GM18502 (cell line): Measurements from ENCODE around the gene PPP1R26.

Source experiments
- ATAC-seq: cut with Tn5 transposase; IDR thresholded peaks from one replicate; pipeline ENCODE4 v1.9.1; 2021; ENCODE audit warnings: mild to moderate bottlenecking; ENCODE audit not compliant: unreplicated experiment, poor library complexity

Gene PPP1R26

DNA sequence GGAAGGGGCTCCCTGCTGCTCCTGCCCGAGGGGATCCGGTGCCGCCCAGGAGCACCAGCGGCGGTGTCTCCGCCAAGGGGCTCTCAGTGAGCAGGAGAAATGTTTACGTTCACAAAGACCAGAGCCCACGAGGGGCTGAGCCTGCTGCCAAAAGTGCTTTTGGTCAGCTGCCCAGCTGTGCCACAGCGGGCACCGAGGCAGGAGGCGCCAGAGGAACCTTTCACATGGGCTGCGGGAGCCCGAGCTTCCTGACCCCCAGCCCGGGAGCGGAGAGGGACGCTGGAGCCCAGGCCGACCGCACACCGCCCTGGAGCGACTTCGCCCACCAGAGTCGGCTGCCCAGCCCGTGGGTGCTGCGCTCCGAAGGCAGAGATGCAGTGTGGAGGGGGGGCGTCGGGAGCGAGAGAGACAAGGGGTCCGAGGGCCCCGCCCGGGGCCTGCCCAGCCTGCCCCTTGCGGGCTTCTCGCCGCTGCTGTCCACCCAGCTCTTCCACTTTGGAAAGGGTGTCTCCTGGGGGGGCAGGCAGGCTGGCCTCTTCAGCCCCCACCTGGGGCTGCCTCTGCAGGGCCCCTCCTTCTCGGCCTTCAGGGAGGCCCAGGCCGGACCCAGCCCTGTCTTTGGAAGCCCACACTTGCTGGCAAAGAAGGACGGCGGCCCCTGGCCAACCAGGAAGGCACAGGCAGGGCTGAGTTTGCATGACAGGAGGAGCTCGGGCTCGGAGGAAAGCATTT is 7.9 kb downstream of the PPP1R26 start:
- no peak for ATAC-seq

DNA sequence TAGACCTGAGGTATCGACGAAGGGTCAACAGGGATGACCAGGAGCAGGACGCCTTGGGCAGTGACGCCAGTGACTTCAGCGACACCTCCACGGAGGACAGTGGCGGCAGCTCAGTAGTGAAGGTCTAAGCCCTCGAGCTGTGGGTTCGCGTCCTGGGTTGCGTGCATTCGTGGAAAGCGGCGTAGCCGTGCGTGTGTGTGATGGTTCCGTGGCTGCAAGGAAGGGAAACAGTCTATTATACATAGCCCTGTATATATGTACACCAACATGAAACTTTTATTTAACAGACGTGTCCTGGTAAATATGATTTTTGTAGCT is 8.4 kb downstream of the PPP1R26 start:
- ATAC-seq = no peak

DNA sequence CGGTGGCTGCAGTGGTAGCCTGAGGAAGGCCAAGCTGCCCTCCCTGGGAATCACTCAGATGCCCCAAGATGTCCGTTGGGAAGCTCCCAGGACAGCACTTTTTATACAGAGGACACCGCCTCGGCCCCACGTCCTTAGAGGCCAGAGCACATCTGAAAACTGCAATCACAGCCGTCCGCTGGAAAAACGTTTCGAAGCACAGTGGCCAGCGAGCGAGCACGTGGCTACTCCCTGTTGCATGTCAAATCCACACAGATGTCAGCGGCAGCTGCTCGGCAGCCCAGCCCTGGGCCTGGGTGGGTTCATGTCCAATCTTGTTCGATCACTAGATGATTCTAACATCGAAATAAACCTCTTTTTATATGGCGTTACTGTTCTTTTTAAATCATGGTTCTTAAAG is 8.9 kb downstream of the PPP1R26 start:
- no peak for ATAC-seq

DNA sequence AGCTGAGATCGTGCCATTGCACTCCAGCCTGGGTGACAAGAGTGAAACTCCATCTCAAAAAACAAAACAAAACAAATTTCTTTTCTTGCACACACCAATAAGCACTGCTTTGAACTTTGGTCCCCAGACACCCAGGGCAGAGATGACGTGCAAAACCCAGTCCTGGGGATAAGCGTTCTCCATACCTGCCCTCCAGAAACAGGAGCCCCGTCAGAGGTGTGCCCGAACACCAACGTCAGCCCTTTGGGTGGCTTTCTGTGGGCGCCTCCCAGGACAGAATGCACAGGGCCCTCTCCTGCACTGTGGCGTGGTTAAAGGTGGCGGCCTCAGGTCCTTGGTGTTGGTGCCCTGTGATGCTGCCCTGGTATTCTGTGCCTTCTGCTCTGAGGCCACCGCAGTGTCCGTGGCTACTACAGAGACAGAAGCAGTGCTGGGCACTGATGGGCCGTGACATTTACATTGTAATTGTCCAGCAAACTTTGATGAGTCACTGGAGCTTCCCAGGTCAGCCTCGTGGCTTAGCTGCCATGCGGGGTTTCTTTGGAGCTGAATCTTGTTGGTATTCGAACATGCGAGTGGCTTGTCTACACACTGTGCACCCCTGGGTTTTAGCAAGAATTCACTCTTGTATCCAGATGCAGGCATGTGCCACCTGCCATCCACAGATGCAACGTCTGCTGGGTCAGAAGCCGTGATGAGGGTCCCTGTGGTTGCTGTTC is 9.8 kb downstream of the PPP1R26 start:
- no peak for ATAC-seq

DNA sequence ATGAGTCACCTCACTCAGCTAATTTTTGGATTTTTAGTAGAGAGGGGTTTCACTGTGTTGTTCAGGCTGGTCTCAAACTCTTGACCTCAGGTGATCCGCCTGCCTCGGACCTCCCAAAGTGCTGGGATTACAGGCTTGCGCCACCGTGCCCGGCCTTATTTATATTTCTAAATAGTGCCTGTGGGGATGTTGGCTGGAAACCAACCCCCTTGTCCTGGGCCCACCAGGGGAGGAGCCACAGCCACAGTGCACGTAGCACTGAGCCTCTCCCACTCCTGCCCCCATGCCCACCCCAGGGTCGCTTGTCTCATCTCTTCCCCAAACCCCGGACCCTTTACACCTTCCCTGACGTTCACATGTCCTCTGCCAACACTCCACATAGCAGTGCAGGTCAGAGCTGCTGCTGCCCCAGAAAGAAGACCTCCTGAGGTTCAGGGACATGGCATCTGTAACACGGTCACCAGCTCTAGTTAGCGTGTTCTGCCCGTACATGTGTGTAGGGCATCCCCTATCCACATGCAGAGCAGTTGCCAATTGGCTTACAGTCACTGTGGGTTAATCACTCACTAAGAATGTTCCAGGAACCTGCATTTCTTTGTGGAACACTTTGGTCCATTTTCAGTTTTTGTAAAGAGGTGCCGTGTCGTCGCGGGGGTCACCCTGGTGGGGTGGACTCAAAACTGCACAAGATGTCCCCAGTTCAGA is 10.7 kb downstream of the PPP1R26 start:
- ATAC-seq = no peak

DNA sequence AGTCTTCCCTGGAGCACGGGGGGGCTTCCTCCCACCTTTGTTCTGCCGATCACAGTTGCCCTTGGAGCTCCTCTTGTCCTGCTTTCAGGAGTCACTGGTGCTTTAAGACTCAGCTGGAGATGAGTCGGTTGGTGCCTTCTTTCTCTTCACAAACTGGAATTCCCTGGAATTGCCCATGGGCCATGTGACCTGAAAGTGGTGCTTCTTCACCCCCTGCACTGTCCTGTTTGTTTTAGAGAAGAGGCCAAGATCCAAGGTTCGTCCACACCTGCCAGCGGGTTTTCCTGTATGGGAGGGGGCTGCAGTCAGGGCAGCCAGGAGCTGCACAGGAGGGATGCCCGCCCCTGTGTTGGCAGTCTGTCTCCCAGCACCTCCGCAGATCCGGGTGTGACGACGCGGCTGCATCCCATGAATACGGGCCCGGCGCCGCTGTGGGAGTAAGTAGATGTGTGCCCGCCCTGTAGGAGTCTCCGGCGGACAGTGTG is 11.4 kb downstream of the PPP1R26 start:
- ATAC-seq = no peak

DNA sequence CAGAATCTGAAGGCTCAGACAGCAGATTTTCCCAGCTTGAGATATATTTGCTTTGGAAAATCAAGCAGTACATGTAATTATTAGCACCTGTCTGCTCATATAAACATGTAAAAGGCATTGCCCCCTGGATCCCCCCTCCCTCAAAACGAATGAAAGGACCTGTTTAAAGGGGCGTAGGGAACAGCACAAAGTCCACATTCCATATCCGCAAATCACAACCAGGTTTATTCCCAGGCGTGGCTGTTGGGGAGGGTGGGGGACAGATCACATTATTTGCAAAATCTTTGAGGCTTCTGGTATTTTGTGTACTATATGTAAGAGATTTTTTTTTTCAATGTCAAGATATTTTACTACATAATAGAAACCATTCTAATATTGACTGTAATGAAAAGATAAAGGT is 12.2 kb downstream of the PPP1R26 start:
- no peak for ATAC-seq

DNA sequence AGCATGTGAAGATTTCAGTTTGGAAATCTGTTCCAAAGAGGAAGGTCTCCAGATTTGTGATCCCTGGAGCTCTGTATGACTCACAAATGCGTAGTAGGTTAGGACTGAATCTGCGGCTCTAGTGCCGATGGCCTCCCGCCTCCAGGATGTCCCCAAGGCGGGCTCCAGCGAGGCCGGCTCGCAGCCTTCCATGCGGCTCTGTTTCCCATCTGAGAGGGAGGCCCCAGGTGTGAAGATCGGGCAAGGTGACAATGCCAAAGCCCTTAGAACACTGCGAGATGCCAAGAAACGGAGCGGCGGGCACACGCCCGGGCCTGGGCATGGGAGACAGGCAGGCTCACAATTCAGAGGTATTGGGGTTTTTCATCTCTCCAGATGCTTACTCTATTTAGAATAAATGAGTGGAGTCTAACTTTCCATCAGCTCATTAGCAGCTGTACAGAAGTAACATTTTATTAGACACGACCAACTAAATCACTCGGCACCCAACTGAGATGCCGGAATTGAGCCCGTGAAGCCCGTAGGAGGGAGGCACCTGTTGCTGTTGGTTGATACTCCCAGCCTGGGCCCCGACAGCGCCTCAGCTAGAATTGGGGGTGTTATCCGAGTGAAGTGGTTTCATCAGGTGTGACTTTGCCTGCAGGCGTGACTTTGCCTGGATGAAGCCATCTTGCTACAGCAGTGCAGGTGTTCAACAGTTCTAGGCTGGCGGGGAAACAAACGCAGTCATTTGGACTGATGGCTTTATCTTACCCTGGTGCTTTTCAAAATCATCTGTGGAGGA is 13.5 kb downstream of the PPP1R26 start:
- ATAC-seq = no peak

DNA sequence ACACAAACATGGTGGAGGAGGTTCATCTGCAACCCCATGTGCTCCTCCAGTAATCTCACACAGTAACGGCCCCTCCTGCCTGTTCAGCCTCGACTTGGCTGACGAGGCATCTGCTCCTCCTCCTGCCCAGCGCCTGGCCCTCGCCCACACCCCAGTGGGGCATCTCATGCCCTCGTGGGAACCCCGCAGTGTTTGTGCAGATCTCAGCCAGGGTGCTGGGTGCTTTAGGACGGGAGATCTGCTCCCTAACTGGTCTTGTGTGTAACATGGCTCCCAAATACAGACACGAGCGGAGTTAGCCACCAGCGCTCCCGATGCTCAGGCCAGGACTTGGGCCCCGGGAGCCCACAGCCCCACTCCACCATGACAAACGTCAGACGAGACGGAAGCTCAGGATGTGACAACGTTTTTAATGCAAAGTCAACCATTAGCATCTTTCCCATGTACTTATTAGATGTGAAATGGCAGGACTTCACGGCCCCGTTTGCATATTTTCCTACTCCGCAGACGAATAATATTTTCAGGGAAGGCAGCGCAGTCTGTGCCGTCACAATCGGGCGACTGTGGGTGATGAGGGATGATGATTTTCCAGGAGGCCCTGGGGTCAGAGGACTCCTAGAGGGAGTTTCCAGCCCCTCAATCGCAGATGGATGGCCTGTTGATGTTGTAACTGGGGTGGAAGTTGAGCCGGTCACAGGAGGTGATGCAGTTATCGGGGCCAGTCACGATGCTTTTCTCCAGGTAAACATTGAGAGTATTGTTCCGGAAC is 15.4 kb downstream of the PPP1R26 start:
- ATAC-seq = no peak

DNA sequence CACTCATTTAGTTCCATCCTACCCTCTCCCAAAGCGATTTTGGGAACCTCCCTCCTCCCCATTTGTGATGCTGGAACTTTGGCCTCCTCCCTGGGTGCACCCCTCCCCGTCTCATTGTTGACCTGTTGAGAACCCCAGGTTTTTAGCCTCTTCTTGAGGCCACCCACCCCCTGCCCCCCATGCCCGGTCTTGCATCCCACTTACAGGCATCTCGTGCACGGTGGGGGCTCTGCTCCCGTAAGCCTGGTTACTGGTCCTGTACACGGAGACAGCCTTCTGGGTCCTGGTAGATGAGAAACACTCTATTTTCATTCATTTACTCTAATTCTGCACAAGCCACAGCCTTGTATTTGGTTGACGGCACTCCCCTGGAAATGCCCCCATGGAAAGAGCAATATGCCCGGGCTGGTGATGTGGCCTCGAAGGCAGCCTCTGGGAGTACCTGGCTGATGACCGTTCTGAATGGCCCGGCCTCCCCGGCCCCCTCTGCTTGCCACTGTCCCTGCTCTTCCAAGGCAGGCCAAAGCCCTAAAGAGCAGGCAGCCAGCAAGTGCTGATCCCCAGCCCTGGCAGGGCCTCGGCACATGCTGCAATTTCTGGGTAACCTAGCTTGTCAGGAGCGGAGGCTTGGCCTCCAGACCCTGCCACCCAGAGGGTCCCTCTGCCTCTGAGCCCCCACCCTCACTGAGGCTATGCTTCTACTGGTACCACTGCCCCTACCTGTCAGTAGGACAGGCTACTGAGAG is 19.0 kb downstream of the PPP1R26 start:
- ATAC-seq = no peak

DNA sequence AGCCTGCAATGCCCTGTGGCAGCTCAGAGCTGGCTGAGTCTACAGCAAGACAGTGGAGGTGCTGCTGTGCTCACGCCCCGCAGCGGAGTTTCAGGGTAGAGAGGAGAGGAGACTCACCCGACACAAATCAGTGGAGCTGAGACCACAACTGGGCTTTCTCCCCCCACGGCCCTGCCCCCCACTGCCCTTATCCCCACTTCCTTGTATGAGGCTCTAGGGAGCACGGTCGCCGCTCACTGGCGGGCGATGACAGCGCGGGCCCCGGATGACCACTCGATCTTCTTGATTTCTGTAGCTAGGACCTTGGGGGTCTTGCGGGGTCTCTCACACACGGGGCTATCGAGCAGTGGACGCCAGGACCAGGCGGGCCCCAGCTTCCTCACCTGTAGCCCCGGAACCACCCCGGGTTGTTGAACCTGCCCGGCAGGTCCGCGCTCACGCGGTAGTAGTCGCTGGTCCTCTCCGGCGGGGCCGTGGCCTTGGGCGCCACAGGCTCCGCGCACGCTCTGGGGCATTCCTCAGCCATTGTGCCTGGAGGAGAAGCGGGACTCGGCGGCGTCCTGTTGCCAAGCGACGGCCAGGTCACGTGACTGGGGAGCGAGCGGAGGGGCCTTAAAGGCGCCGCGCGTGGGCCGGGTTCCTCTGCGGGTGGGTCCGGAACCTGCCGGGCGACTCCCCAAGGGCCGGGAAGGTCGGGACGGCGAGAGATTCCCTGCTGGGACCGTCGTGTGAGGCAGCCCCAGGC is 19.9 kb downstream of the PPP1R26 start:
- peak; percentile 54 for ATAC-seq

DNA sequence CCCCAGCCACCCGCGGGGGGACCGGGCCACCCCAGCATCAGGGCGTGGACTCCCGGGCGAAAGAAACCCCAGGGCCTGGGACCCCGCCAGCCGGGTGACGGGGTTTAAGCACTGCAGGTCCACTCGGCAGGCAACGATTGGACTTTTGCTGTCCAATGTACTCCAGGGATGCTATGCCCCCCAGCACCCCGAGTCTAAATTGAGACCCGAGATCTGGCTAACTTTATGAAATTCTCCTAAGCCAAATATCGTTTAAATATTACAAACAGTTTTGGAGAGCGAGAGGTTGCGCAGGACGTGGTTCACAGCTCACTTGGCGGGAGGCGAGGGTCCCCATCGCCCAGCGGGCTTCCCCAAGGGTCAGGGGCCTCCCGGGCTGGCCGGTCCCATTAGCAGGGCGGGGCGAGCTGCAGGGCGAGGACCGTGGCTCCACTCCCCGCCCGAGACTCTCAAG is 20.5 kb downstream of the PPP1R26 start:
- ATAC-seq = peak; percentile 9

DNA sequence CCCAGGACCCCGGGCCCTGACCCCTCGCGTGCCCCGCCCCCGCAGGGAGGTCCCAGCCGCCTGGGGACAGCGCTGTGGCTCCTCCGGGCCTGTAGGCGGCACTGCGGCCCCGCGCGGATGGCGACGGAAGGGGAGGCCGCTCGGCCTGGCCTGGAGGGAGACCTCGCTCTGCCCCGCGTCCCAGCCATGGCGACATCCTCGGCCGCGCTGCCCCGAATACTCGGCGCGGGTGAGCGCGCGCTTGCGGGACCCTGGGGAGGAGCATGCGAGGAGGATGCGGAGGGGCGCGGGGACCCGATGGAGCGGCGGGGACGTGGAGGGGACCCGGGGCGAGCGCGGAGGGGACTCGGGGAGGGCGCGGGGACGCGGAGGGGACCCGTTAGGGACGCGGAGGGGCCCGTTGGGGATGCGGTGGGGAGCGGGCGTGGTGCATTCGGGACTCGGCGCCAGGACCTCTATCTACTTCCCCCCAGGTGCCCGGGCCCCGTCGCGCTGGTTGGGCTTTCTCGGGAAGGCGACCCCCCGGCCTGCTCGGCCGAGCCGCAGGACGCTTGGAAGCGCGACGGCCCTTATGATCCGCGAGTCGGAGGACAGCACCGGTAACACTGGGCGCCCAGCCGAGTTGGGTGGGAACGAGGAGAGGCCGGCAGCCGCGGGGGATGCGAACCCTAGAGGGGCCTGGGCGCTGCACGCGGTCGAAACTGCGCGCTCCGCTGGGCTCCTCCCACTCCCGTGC is 21.1 kb downstream of the PPP1R26 start, which contains the start of gene MRPS2:
Gene MRPS2 (plus strand): TSS at position 158 of the 736 bp plus-strand sequence. CDS start 29 bp downstream, at position 187.
- ATAC-seq = peak; percentile 87

DNA sequence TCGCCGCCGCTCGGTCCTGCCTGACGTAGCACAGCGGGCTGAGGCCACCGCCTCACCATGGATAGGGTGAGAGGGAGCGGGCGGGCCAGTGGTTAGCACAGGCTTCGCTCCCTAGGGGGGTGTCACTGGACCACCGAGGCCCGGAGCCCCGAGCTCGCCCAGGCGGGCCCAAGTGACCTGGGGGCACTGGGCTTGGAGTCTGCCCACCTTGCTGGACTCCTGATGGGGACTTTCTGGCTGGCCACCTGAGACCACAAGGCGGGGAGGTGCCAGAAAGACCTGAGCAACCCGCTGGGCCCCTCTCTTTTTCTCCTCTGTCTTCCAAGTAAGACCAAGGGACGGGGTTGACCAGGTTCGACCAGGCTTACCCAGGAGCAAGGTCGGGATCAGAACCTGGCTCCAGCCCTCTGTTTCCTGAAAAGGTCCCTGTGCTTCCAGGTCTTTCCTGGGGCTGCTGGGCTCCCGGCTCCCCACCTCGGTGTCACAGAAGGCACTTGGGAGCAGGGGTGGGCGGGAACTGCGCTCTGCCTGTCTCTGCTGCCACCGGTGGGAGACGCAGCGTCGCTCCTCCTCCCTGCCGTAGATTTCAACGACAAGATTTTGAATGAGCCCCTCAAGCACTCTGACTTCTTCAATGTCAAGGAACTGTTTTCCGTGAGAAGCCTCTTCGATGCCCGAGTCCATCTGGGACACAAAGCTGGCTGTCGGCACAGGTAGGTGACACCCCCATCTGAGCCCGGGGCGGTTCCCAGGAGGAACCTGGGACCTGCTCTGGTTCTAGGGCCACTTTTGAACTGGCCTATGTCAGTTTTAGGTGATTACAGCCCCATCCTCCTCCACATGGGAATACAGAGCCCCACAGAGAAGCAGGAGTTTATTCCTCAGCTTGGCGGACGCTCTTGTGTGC is 21.9 kb downstream of the PPP1R26 start:
- no peak for ATAC-seq

DNA sequence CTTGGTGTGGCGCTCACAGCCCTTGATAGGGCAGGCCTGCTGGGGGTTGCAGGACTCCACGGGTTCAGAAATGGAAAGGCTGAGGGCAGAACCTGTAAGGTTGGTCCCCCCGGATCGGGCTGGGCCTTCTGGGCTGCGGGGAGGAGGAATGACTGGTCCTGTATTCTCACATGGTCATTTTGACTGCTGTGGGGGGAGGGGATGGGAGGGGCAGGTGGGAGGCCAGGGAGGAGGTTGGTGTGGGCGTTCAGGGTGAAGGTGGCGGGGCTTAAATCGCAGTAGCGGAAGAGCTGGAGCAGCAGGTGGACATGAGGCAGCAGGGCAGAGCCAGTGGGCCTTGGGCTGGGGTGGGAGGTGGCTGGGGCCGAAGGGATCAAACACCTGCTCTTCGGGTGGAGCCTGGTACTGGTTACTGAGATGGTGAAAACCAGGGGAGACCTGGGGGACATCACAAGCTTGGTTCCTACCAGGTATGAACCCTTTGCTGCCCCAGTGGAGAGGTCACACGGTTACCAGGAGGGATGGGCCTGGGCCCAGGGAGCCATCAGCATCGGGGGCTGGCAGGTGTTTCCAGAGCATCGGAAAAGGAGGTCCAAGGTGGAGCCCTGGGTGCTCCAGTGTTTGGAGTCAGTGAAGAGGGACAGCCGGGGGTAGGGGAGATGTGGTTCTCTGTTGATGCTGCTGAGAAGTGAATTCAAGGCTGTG is 22.7 kb downstream of the PPP1R26 start:
- no peak for ATAC-seq

DNA sequence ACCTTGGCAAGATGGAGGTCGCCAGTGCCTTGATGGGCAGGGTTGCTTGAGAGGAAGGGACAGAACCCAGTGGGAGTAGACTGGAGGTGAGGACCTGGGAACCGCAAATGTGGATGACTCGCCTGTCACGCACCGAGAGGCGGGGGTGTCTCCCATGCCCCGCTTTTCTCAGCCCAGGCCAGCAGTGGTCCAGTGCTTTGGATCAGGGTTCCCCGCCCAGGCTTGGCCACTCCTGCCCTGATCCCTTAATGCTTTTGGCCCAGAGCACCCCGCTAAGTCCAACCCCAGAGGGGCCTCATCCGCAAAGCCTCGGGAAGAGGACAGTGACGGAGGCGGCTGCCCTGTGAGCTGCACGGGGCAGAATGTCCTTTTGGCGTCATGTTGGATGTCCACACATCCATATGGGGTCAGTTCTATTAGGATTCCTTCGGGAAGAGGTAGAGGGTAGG is 23.3 kb downstream of the PPP1R26 start:
- no peak for ATAC-seq
